GM12892 (cell line): ENCODE measurements around the gene C5orf47.

Experiments
- POLR2A ChIP-seq: IDR thresholded peaks from 2 replicates; pipeline ENCODE4 v1.6.1; 2011; ENCODE audit warnings: low read depth, low read length, control low read depth
- POLR2AphosphoS5 ChIP-seq: IDR thresholded peaks from 2 replicates; pipeline ENCODE4 v1.6.1; 2011; ENCODE audit warnings: low read depth, low read length, control low read depth
- TAF1 ChIP-seq: IDR thresholded peaks from 2 replicates; pipeline ENCODE4 v1.6.1; 2011; ENCODE audit warnings: low read depth, mild to moderate bottlenecking, control low read depth, low read length, borderline replicate concordance

GRCh38 chr5:173973616-173973969 is 15.4 kb upstream of the C5orf47 start:
- TF ChIP-seq POLR2A (no peak), POLR2AphosphoS5 (no peak), TAF1 (no peak)
